ENCODE measurements around the gene RNGTT. TPM values are rescaled to one million over a fixed set of nuclear protein-coding genes. Genes with fewer than 3 reads are reported as not detected.

Gene RNGTT
- total RNA-seq, 6 donors from 2014 or later = 8.9 to 22.4 (median 12.5) TPM

DNA sequence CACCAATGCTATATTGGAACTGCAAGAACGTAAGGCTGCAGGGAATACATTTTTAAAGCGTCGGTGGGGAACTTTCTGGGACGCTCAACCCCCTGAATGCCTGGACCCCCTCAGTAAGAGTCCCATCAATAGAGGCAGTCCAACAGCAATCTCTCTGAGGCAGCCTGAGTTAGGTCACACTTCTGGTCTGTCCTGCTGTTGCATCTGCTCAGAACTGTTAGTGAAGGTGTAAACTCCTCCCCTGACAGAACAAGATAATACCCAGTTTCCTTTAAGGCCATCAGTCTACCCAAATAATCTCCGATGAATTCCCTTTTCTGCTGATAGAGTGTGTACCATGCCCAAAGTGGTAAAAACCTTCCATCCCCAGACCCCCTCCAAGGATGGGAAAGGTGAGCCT lies 1.1 kb upstream of the RNGTT start:
- ATAC-seq (ENCODE audit: low FRiP score in 2 of 2) = no peak
- H3K4me3 ChIP-seq = peak overlapping the region in 3 of 4 donors; percentile 76 to 97 (median 82)
- TF ChIP-seq EP300 (IDR thresholded peaks at IDR 0.05) (no peak), POLR2AphosphoS5 (IDR thresholded peaks at IDR 0.05) (no peak), POLR2A (IDR thresholded peaks at IDR 0.05) (no peak)
- TF ChIP-seq, protein P1, sequence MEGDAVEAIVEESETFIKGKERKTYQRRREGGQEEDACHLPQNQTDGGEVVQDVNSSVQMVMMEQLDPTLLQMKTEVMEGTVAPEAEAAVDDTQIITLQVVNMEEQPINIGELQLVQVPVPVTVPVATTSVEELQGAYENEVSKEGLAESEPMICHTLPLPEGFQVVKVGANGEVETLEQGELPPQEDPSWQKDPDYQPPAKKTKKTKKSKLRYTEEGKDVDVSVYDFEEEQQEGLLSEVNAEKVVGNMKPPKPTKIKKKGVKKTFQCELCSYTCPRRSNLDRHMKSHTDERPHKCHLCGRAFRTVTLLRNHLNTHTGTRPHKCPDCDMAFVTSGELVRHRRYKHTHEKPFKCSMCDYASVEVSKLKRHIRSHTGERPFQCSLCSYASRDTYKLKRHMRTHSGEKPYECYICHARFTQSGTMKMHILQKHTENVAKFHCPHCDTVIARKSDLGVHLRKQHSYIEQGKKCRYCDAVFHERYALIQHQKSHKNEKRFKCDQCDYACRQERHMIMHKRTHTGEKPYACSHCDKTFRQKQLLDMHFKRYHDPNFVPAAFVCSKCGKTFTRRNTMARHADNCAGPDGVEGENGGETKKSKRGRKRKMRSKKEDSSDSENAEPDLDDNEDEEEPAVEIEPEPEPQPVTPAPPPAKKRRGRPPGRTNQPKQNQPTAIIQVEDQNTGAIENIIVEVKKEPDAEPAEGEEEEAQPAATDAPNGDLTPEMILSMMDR (IDR thresholded peaks at IDR 0.05) = no peak
- H3K4me1 ChIP-seq = peaks cover 12 to 23% (median 17%) of the 10 kb centered on the region in 4 donors
- H3K27me3 ChIP-seq = no peaks in the 10 kb centered on the region
- H3K36me3 ChIP-seq = no peaks in the 10 kb centered on the region
- no peak for DNase-seq
- H3K27ac ChIP-seq = no peak overlapping the region
- WGBS, 2 donors = 73 to 81% methylated on average over 5 of the region's 5 CpGs
- peaks cover 4 to 8% (median 5%) of the 10 kb centered on the region in 4 donors for H3K9me3 ChIP-seq

- H3K4me1 ChIP-seq = peaks cover 9 to 14% (median 10%) of the 10 kb centered on the region in 4 donors
- H3K9me3 ChIP-seq = peaks cover 0 to 5% (median 4%) of the 10 kb centered on the region in 4 donors
- ATAC-seq (ENCODE audit: low FRiP score in 2 of 2) = no peak
- H3K27ac ChIP-seq = no peak overlapping the region
- TF ChIP-seq, protein P1 (IDR thresholded peaks at IDR 0.05) = no peak
- no peak for TF ChIP-seq POLR2AphosphoS5 (IDR thresholded peaks at IDR 0.05)
- no peak for DNase-seq
- H3K27me3 ChIP-seq = no peaks in the 10 kb centered on the region
- H3K36me3 ChIP-seq = no peaks in the 10 kb centered on the region
- H3K4me3 ChIP-seq = no peak overlapping the region
Measured at GRCh38 chr6:88958842-88959241, 4.6 kb downstream of the RNGTT start.

DNA sequence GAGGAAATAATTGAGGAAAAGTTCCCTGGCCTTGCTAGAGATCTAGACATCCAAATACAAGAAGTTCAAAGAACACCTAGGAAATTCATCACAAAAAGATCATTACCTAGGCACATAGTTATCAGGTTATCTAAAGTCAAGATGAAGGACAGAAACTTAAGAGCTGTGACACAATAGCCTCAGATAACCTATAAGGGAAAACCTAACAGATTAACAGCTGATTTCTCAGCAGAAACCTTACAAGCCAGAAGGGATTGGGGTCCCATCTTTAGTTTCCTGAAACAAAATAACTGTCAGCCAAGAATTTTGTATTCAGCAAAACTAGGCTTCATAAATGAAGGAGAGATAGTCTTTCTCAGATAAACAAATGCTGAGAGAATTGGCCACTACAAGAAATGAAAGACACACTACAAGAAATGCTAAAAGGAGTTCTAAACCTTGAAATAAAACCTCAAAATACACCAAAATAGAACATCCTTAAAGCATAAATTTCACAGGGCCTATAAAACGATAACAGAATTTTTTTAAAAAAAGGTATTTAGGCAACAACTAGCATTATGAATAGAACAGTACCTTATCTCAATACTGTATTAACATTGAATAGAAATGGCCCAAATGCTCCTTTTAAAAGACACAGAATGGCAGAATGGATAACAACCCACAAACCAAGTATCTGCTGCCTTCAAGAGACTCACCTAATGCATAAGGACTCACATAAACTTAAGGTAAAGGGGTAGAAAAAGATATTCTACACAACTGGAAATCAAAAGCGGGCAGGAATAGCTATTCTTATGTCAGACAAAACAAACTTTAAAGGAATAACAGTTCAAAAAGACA lies 9.7 kb downstream of the RNGTT start:
- Histone ChIP-seq H3K27me3 (no peaks in the 10 kb centered on the region), H3K4me1 (no peaks in the 10 kb centered on the region), H3K36me3 (no peaks in the 10 kb centered on the region), H3K4me3 (no peak overlapping the region), H3K27ac (no peak overlapping the region), H3K9me3 (peaks cover 0 to 9% (median 7%) of the 10 kb centered on the region in 4 donors)
- 95 to 97% methylated on average over 2 of the region's 2 CpGs for WGBS, 2 donors
- no peak for TF ChIP-seq POLR2AphosphoS5 (IDR thresholded peaks at IDR 0.05)
- TF ChIP-seq EP300 (IDR thresholded peaks at IDR 0.05) = no peak
- TF ChIP-seq, protein P1 (IDR thresholded peaks at IDR 0.05) = no peak
- no peak for TF ChIP-seq POLR2A (IDR thresholded peaks at IDR 0.05)
- ATAC-seq (ENCODE audit: low FRiP score in 2 of 2) = no peak
- DNase-seq = no peak

- Histone ChIP-seq H3K36me3 (no peaks in the 10 kb centered on the region), H3K9me3 (peaks cover 0 to 9% (median 7%) of the 10 kb centered on the region in 4 donors), H3K4me1 (no peaks in the 10 kb centered on the region), H3K27me3 (no peaks in the 10 kb centered on the region), H3K27ac (no peak overlapping the region), H3K4me3 (no peak overlapping the region)
- TF ChIP-seq POLR2AphosphoS5 (IDR thresholded peaks at IDR 0.05) (no peak), POLR2A (IDR thresholded peaks at IDR 0.05) (no peak), EP300 (IDR thresholded peaks at IDR 0.05) (no peak)
- TF ChIP-seq, protein P1 (IDR thresholded peaks at IDR 0.05) = no peak
- ATAC-seq (ENCODE audit: low FRiP score in 2 of 2) = no peak
- DNase-seq = no peak
- WGBS, 2 donors = 95 to 100% methylated on average over 1 of the region's 1 CpG
Measured at GRCh38 chr6:88952065-88952704, 11.2 kb downstream of the RNGTT start.

All from upper lobe of left lung (tissue), 6 donors.